C4-2B (cell line): Measurements from ENCODE around the gene PRKAG2.

Source experiments
- H3K27ac ChIP-seq: fragments of 450-650 bp; 2 replicates; pipeline ENCODE4 v1.5.1; 2017
- CTCF ChIP-seq: fragments of 450-650 bp; conservative IDR thresholded peaks from 2 replicates; pipeline ENCODE4 v1.5.1; 2017; ENCODE audit warnings: mild to moderate bottlenecking
- ZFX ChIP-seq: fragments of 450-650 bp; IDR thresholded peaks from 2 replicates; pipeline ENCODE4 v1.6.1; 2017

The PRKAG2 gene

GRCh38 chr7:151616443-151617213 lies 260.3 kb downstream of the PRKAG2 start:
- TF ChIP-seq CTCF, result no peak
- TF ChIP-seq ZFX, result no peak
- H3K27ac ChIP-seq, result no peak overlapping the region

GRCh38 chr7:151615784-151616183 lies 261.1 kb downstream of the PRKAG2 start:
- no peak overlapping the region for H3K27ac ChIP-seq
- TF ChIP-seq CTCF (no peak), ZFX (no peak)

- no peak overlapping the region for H3K27ac ChIP-seq
- TF ChIP-seq ZFX (no peak), CTCF (no peak)
These were observed 261.9 kb downstream of the PRKAG2 start for GRCh38 chr7:151615058-151615457.

- TF ChIP-seq CTCF (no peak), ZFX (no peak)
- H3K27ac ChIP-seq, result no peak overlapping the region
These were observed 262.9 kb downstream of the PRKAG2 start for GRCh38 chr7:151614019-151614418.

- H3K27ac ChIP-seq, result no peak overlapping the region
- TF ChIP-seq CTCF (no peak), ZFX (no peak)
These were observed 265.0 kb downstream of the PRKAG2 start for GRCh38 chr7:151611878-151612277.

- H3K27ac ChIP-seq, result no peak overlapping the region
- TF ChIP-seq ZFX (no peak), CTCF (no peak)
These were observed 265.9 kb downstream of the PRKAG2 start for GRCh38 chr7:151611041-151611440.

GRCh38 chr7:151608031-151608551 lies 268.8 kb downstream of the PRKAG2 start:
- TF ChIP-seq ZFX (no peak), CTCF (no peak)
- no peak overlapping the region for H3K27ac ChIP-seq
